Effector memory CD4-positive, alpha-beta T cell (primary cell): ENCODE data around the gene PLP2.
"Not testable (repeated sequence)": the region's sequence is repeated elsewhere in the genome, so short reads cannot be mapped to it uniquely, and the experiment has no call there.

Source experiments
- DNase-seq, 3 donors: peaks; one replicate each; pipeline ENCODE4 v3.0.0-alpha.2; 2020
- H3K27ac ChIP-seq: 2 replicates; pipeline ENCODE4 v1.7.0; 2013; ENCODE audit warnings: mild to moderate bottlenecking, low read length, moderate library complexity; ENCODE audit not compliant: insufficient read depth, poor library complexity, severe bottlenecking
- H3K27me3 ChIP-seq: replicated peaks from 2 replicates; pipeline ENCODE4 v1.7.0; 2013; ENCODE audit warnings: mild to moderate bottlenecking, low read length; ENCODE audit not compliant: insufficient read depth, control insufficient read depth, poor library complexity, severe bottlenecking
- H3K36me3 ChIP-seq: 2 replicates; pipeline ENCODE4 v1.7.0; 2013; ENCODE audit warnings: mild to moderate bottlenecking, low read length, moderate library complexity; ENCODE audit not compliant: control insufficient read depth, insufficient read depth
- H3K4me1 ChIP-seq: 2 replicates; pipeline ENCODE4 v1.7.0; 2013; ENCODE audit warnings: low read length, mild to moderate bottlenecking; ENCODE audit not compliant: control insufficient read depth, insufficient read depth, poor library complexity, severe bottlenecking
- H3K4me3 ChIP-seq: 2 replicates; pipeline ENCODE4 v1.7.0; 2013; ENCODE audit warnings: low read length, low read depth, mild to moderate bottlenecking; ENCODE audit not compliant: insufficient read depth, poor library complexity, severe bottlenecking
- H3K9me3 ChIP-seq: 2 replicates; pipeline ENCODE4 v1.7.0; 2013; ENCODE audit warnings: mild to moderate bottlenecking, low read length, moderate library complexity; ENCODE audit not compliant: control insufficient read depth

The PLP2 gene

GRCh38 chrX:49147282-49147681, 24.4 kb upstream of the PLP2 start:
- Histone ChIP-seq H3K36me3 (no peaks in the 10 kb centered on the region), H3K4me3 (no peak overlapping the region), H3K27ac (no peak overlapping the region), H3K27me3 (no peaks in the 10 kb centered on the region), H3K4me1 (no peaks in the 10 kb centered on the region), H3K9me3 (no peaks in the 10 kb centered on the region)
- DNase-seq, result no peak

- no peak overlapping the region for H3K4me3 ChIP-seq
- H3K36me3 ChIP-seq, result no peaks in the 10 kb centered on the region
- no peak overlapping the region for H3K27ac ChIP-seq
- no peaks in the 10 kb centered on the region for H3K9me3 ChIP-seq
- H3K27me3 ChIP-seq, result no peaks in the 10 kb centered on the region
- DNase-seq, result no peak
- no peaks in the 10 kb centered on the region for H3K4me1 ChIP-seq
Measured at GRCh38 chrX:49147936-49148335, 23.8 kb upstream of the PLP2 start.

- H3K9me3 ChIP-seq, H3K27ac ChIP-seq, H3K36me3 ChIP-seq, H3K4me3 ChIP-seq, H3K27me3 ChIP-seq, H3K4me1 ChIP-seq, DNase-seq: not testable (repeated sequence)
Measured at GRCh38 chrX:49148390-49149100, 23.2 kb upstream of the PLP2 start.

- not testable (repeated sequence) for H3K9me3 ChIP-seq, DNase-seq, H3K4me3 ChIP-seq, H3K27me3 ChIP-seq, H3K4me1 ChIP-seq, H3K27ac ChIP-seq, H3K36me3 ChIP-seq
Measured at GRCh38 chrX:49149291-49149690, 22.4 kb upstream of the PLP2 start.

GRCh38 chrX:49153467-49153866, 18.2 kb upstream of the PLP2 start:
- no peak for DNase-seq
- H3K27me3 ChIP-seq, result no peaks in the 10 kb centered on the region
- H3K27ac ChIP-seq, result no peak overlapping the region
- H3K9me3 ChIP-seq, result no peaks in the 10 kb centered on the region
- H3K36me3 ChIP-seq, result no peaks in the 10 kb centered on the region
- no peaks in the 10 kb centered on the region for H3K4me1 ChIP-seq
- no peak overlapping the region for H3K4me3 ChIP-seq

- H3K4me3 ChIP-seq, result peak overlapping the region; percentile 56
- no peaks in the 10 kb centered on the region for H3K36me3 ChIP-seq
Measured at GRCh38 chrX:49155243-49155899, 16.3 kb upstream of the PLP2 start.

GRCh38 chrX:49155900-49156837, 15.5 kb upstream of the PLP2 start:
- peak; percentile 72 to 78 (median 76) for DNase-seq
- Histone ChIP-seq H3K27ac (peak overlapping the region; percentile 87), H3K36me3 (no peaks in the 10 kb centered on the region), H3K9me3 (no peaks in the 10 kb centered on the region), H3K4me3 (peak overlapping the region; percentile 56), H3K27me3 (no peaks in the 10 kb centered on the region), H3K4me1 (no peaks in the 10 kb centered on the region)

More at GRCh38 chrX:49155243-49155899, 16.3 kb upstream of the PLP2 start:
- peak overlapping the region; percentile 87 for H3K27ac ChIP-seq
- no peaks in the 10 kb centered on the region for H3K4me1 ChIP-seq
- no peaks in the 10 kb centered on the region for H3K27me3 ChIP-seq
- DNase-seq, result peak in 1 of 3 donors; percentile 27
- no peaks in the 10 kb centered on the region for H3K9me3 ChIP-seq

- Histone ChIP-seq H3K27me3 (no peaks in the 10 kb centered on the region), H3K4me1 (no peaks in the 10 kb centered on the region), H3K36me3 (no peaks in the 10 kb centered on the region), H3K9me3 (no peaks in the 10 kb centered on the region), H3K4me3 (no peak overlapping the region), H3K27ac (no peak overlapping the region)
- DNase-seq, result no peak
Measured at GRCh38 chrX:49157194-49157593, 14.5 kb upstream of the PLP2 start.

GRCh38 chrX:49160908-49161307, 10.8 kb upstream of the PLP2 start:
- H3K36me3 ChIP-seq, result no peaks in the 10 kb centered on the region

More at GRCh38 chrX:49160908-49161307, 10.8 kb upstream of the PLP2 start:
- no peaks in the 10 kb centered on the region for H3K9me3 ChIP-seq
- no peak overlapping the region for H3K4me3 ChIP-seq
- H3K27ac ChIP-seq, result no peak overlapping the region
- no peaks in the 10 kb centered on the region for H3K27me3 ChIP-seq
- DNase-seq, result no peak
- H3K4me1 ChIP-seq, result peaks cover 5% of the 10 kb centered on the region
